GM12891 (cell line): Measurements from ENCODE around the gene CASP8AP2.

Source experiments
- POLR2A ChIP-seq: IDR thresholded peaks from 2 replicates; pipeline ENCODE4 v1.6.1; 2011; ENCODE audit warnings: low read depth, low read length, control low read depth
- POLR2AphosphoS5 ChIP-seq: IDR thresholded peaks from 2 replicates; pipeline ENCODE4 v1.6.1; 2011; ENCODE audit warnings: low read depth, low read length, control low read depth
- POU2F2 ChIP-seq: IDR thresholded peaks from 2 replicates; pipeline ENCODE4 v1.6.1; 2011; ENCODE audit warnings: low read depth, mild to moderate bottlenecking, control low read depth, low read length, moderate library complexity
- TAF1 ChIP-seq: IDR thresholded peaks from 2 replicates; pipeline ENCODE4 v1.6.1; 2011; ENCODE audit warnings: low read depth, low read length, control low read depth

DNA sequence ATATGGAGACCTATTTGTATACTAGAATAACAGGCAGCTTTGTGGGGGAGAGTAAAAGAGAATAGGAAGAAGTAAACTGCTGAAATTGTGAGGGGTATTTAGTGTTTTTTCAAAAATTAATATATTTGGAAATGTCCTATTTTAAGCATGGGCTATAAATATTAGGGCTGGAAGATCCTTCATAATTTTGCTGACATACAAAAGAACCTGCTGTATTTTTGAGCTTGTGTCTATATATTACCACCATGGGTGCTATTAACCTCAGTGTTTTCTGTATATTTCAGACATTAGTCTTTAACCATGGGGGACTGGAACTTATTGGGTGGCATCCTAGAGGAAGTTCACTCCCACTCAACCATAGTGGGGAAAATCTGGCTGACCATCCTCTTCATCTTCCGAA lies 64.5 kb downstream of the CASP8AP2 start, which contains the start of gene GJA10:
- TF ChIP-seq TAF1, result no peak
- no peak for TF ChIP-seq POLR2A
- TF ChIP-seq POLR2AphosphoS5, result no peak
- TF ChIP-seq POU2F2, result no peak
